HG03060 (cell line): Measurements from ENCODE around the gene HELT.
"Not testable (repeated sequence)": the region's sequence is repeated elsewhere in the genome, so short reads cannot be mapped to it uniquely, and the experiment has no call there.

Experiments
- ATAC-seq: cut with Tn5 transposase; IDR thresholded peaks from one replicate; pipeline ENCODE4 v1.9.1; 2021; ENCODE audit warnings: low read depth, moderate number of reproducible peaks; ENCODE audit not compliant: unreplicated experiment

The HELT gene

DNA sequence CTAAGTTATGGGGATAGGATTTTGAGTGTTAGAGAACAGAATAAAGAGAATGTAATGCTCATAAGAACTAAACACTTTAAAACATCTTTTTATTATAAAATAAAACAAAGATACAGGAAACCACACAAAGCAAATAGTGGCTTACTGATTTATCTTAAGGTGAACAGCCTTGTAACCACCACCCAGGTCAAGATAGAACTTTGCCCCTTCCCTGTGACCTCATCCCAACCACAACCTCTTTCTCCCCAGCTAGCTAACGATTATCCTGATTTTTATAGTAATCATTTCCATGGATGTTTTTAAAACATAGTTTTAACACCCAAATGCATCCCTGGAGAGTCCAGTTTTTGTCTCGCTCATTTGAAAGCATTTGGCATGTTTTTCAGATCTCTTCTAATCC is 17.0 kb downstream of the HELT start:
- no peak for ATAC-seq

- ATAC-seq: no peak
These were observed 17.7 kb downstream of the HELT start for GRCh38 chr4:185036019-185036418.

DNA sequence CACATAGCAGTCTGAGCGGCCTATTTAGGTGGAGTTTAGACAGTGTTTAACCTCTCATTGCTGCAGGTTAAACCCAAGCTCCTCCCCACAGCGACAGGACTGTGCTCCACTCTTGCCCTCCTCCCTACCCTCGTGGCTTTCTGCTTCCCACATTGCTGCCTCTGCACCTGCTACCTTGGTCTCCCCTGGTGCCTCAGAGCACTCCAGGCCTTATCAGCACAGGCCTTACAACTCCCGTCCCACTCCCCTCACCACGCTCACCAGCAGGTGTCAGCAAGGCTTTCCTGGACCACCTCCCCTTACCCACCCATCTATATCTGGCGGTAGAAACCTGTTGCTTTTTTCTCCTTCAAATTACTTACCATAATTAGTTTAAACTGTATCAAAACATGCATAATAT is 18.6 kb downstream of the HELT start:
- ATAC-seq: no peak

DNA sequence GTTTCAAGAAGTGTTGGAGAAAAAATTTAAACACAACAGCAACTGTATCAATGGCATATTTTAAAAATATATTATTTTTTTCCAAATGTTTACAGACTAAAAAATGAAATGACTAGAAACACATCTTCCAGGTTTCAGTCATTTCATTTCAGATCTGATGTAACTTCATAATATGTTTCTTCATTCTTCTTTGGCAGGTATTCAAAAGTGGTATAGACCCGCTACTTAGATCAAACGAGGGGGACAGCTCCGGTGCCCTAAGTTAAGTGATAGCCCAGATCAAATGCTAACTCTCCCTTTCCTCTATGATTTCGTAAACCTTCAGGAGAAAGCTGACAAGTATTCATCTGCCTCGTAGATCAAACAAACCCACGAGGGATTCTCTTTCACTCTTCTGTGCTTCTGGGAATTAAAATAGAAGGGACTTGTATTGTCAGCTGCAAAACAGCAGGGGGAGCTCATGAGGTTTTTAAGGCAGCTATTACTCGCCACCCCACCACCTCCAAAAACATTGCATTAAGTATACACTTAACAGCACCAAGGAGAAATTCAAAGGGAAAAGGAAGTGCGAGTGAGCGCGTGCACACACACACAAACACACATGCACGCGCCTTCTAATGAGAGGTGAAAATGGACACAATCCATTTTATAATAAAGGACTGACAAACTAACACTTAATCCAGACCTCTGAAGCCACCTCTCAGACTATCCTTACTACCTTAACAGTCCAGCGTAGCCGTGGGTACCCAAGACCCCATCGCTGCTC is 21.4 kb downstream of the HELT start:
- ATAC-seq: peak; percentile 51

DNA sequence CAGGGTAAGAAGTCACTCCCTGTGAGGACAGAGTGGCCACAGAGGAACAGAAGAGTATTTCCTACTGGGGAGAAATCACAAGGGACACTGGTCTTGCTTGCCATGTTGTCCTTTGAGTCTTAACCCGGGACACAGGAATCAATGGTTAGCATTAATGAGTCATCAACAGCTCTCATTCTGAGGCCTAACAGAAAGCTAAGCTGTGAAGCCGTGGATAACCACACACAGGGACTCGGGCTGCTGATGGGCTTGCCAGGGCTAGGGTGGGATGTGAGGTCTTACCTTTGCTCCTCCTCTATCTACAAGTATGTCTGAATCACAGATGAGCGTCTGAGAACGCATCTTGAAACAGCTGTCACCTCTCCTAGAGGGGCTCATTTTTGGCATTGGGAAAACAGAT is 22.2 kb downstream of the HELT start:
- ATAC-seq: no peak

DNA sequence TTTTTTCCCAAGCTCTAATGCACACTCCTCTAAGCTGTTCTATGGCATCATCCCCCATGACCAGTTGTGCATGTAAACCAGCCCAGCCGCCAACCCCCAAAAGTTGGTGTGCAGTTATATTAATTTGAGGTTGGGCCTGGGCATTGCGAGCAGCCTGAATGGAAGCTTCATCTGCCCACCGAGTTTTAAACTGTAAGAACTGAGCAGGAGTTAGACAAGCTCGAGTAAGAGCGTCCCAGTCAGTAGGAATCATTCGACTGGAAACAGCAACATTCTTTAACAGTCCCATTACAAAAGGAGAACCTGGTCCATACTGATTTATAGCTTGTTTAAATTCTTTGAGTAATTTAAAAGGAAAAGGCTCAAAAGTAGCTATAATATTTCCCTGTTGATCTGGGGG is 32.0 kb downstream of the HELT start:
- ATAC-seq: not testable (repeated sequence)

GRCh38 chr4:185051283-185051682 is 33.0 kb downstream of the HELT start:
- ATAC-seq: not testable (repeated sequence)

DNA sequence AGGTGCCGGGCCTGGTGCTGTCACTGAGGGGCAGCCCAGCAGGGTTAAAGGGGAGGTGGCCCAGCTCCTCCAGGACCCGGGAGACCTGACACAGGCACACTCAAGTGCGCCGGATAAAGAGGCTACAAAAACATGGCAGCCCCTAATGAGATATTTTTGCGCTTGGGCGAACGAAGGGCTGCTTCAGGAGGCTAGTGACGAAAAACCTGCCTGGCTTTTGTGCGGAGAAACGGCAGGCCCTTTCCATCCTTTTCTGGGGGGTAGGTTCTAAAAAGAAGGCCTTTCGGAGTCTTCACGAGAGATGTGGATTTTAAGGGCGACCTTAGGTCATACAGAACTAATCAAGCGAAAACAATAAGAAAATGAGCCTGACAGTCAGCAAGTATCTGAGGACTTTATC is 35.5 kb downstream of the HELT start:
- ATAC-seq: no peak

- ATAC-seq: no peak
These were observed 36.0 kb downstream of the HELT start for GRCh38 chr4:185054272-185054671.

DNA sequence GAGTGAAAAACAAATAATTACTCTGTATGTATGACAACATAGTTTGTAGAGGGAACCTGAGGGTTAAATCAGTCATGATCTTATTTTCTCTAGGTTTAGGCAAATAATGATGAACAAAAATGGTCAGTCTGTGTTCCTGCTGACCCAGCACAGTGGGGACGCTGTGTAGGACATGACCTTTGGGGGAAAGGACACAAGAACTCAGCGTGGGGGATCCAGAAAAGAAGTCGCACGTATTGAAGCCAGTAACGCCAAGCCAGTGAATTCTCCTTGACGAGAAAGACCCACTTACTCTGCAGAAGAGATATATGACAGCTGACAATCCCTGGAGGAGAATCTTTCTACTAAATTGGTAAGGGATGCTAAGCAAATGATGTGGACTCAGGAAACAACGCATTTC is 36.6 kb downstream of the HELT start:
- no peak for ATAC-seq

DNA sequence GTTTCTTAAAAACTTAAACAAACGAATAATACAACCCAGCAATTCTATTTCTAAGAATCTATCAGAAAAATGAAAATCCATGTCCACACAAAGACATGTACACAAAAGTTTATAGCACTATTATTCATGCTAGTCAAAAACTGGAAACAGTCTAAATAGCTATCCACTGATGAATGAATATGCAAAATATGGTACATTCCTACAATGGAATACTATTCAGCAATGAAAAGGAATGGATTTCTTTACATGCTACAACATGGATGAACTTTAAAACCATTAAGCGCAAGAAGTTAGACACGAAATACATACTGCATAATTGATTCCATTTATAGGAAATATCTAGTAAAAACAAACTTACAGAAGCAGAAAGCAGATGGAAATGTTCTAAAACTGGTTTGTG is 43.3 kb downstream of the HELT start:
- ATAC-seq: no peak

- ATAC-seq: no peak
These were observed 44.3 kb downstream of the HELT start for GRCh38 chr4:185062606-185063005.

GRCh38 chr4:185066179-185066578 is 47.9 kb downstream of the HELT start:
- ATAC-seq: no peak

- no peak for ATAC-seq
These were observed 50.5 kb downstream of the HELT start for GRCh38 chr4:185068837-185069236.
